Fibroblast of lung (primary cell): ENCODE results near the gene FBLN1. TPM values are rescaled to one million over a fixed set of nuclear protein-coding genes. Genes with fewer than 3 reads are reported as not detected.

Experiments
- DNase-seq, 2 donors: peaks; one replicate each; pipeline versions ENCODE4 v3.0.0 to v3.0.0-alpha.2; 2010; ENCODE audit warnings: low read depth in 2 of 2
- H2AFZ ChIP-seq: 2 replicates; pipeline ENCODE4 v1.5.1; 2012; ENCODE audit warnings: low read length, control low read depth, inconsistent platforms
- H3K27ac ChIP-seq: 2 replicates; pipeline ENCODE4 v1.5.1; 2011; ENCODE audit warnings: low read length, control low read depth; ENCODE audit not compliant: insufficient read depth
- H3K27me3 ChIP-seq: 2 replicates; pipeline ENCODE4 v1.5.1; 2011; ENCODE audit warnings: mild to moderate bottlenecking, low read length; ENCODE audit not compliant: control insufficient read depth, insufficient read depth
- H3K36me3 ChIP-seq: 2 replicates; pipeline ENCODE4 v1.5.1; 2011; ENCODE audit warnings: low read length; ENCODE audit not compliant: control insufficient read depth, insufficient read depth
- H3K4me1 ChIP-seq: 2 replicates; pipeline ENCODE4 v1.5.1; 2011; ENCODE audit warnings: low read length; ENCODE audit not compliant: control insufficient read depth, insufficient read depth; ENCODE audit errors: extremely low read depth
- H3K4me2 ChIP-seq: 2 replicates; pipeline ENCODE4 v1.5.1; 2011; ENCODE audit warnings: low read length, control low read depth; ENCODE audit not compliant: insufficient read depth; ENCODE audit errors: extremely low read depth
- H3K4me3 ChIP-seq, 4 experiments: fragments of 200-600 bp in 1 of 4; sonication (generic) in 1 of 4; replicated peaks in 1 of 4; 2 replicates each; pipeline ENCODE4 v1.5.1; 2011 to 2016; ENCODE audit warnings: low read length in 4 of 4, low read depth in 3 of 4, mild to moderate bottlenecking in 3 of 4, control low read depth in 2 of 4, inconsistent platforms in 1 of 4, mixed read lengths in 1 of 4; ENCODE audit not compliant: insufficient read depth in 1 of 4; ENCODE audit errors: control extremely low read depth in 1 of 4
- H3K79me2 ChIP-seq: 2 replicates; pipeline ENCODE4 v1.5.1; 2012; ENCODE audit warnings: mild to moderate bottlenecking, low read length, inconsistent platforms; ENCODE audit not compliant: control insufficient read depth, insufficient read depth
- H3K9ac ChIP-seq: 2 replicates; pipeline ENCODE4 v1.5.1; 2011; ENCODE audit warnings: mild to moderate bottlenecking, low read length, control low read depth; ENCODE audit not compliant: insufficient read depth
- H3K9me3 ChIP-seq: 2 replicates; pipeline ENCODE4 v1.5.1; 2012; ENCODE audit warnings: low read depth, low read length; ENCODE audit not compliant: control insufficient read depth, insufficient read depth
- H4K20me1 ChIP-seq: 2 replicates; pipeline ENCODE4 v1.5.1; 2011; ENCODE audit warnings: low read length; ENCODE audit not compliant: control insufficient read depth, insufficient read depth; ENCODE audit errors: extremely low read depth
- CTCF ChIP-seq, 2 donors: IDR thresholded peaks in 1 of 2; conservative IDR thresholded peaks in 1 of 2; 1 replicate in 1 of 2; 2 replicates in 1 of 2; pipeline ENCODE4 v1.5.1; 2011 to 2012; ENCODE audit warnings: low read length in 2 of 2, control low read depth in 1 of 2, inconsistent platforms in 1 of 2, low read depth in 1 of 2, mild to moderate bottlenecking in 1 of 2
- EZH2 ChIP-seq: IDR thresholded peaks from 2 replicates; pipeline ENCODE4 v1.5.1; 2012; ENCODE audit warnings: low read length, control low read depth, mild to moderate bottlenecking; ENCODE audit errors: missing control alignments
- polyA plus RNA-seq, 2 donors: library from polyadenylated mRNA; depleted of rRNA in 1 of 2; stranded (reverse) in 1 of 2; unstranded in 1 of 2; fragments of >200 nt; gene quantifications; 2 replicates each; pipeline ENCODE4 v1.2.1, GENCODE V29; 2011 to 2012; ENCODE audit warnings: missing spikeins in 1 of 2
- total RNA-seq: library from RNA; depleted of rRNA; stranded (reverse); fragments of >200 nt; gene quantifications from 2 replicates; pipeline ENCODE4 v1.2.1, GENCODE V29; 2014

Gene FBLN1
- total and polyA plus RNA-seq, 2 donors (not counting 1 experiment from before 2014, with no cell fraction given), result 134 to 270 TPM

GRCh38 chr22:45576273-45576625, 73.6 kb downstream of the FBLN1 start:
- Histone ChIP-seq H3K4me3 (no peak overlapping the region), H3K36me3 (no peaks in the 10 kb centered on the region), H3K4me2 (no peak overlapping the region), H3K79me2 (no peaks in the 10 kb centered on the region), H3K9me3 (no peaks in the 10 kb centered on the region), H2AFZ (no peak overlapping the region), H4K20me1 (no peaks in the 10 kb centered on the region), H3K27me3 (no peaks in the 10 kb centered on the region), H3K27ac (no peak overlapping the region), H3K4me1 (no peaks in the 10 kb centered on the region), H3K9ac (no peak overlapping the region)
- TF ChIP-seq EZH2 (no peak), CTCF (conservative IDR thresholded peaks at IDR 0.05 in 1 of 2, IDR thresholded peaks at IDR 0.05 in 1 of 2; ENCODE audit: low read depth in 1 of 2, low read length in 2 of 2) (no peak)
- DNase-seq, result no peak

GRCh38 chr22:45576730-45577464, 74.2 kb downstream of the FBLN1 start:
- H3K27me3 ChIP-seq, result no peaks in the 10 kb centered on the region
- H3K36me3 ChIP-seq, result no peaks in the 10 kb centered on the region

More at GRCh38 chr22:45576730-45577464, 74.2 kb downstream of the FBLN1 start:
- Histone ChIP-seq H3K4me1 (no peaks in the 10 kb centered on the region), H4K20me1 (no peaks in the 10 kb centered on the region), H3K9ac (no peak overlapping the region), H3K79me2 (no peaks in the 10 kb centered on the region), H3K27ac (no peak overlapping the region), H3K4me2 (no peak overlapping the region), H3K4me3 (no peak overlapping the region), H3K9me3 (no peaks in the 10 kb centered on the region), H2AFZ (no peak overlapping the region)
- no peak for DNase-seq
- no peak for TF ChIP-seq EZH2
- TF ChIP-seq CTCF (conservative IDR thresholded peaks at IDR 0.05 in 1 of 2, IDR thresholded peaks at IDR 0.05 in 1 of 2; ENCODE audit: low read depth in 1 of 2, low read length in 2 of 2), result no peak
